ENCODE measurements around the gene HPSE2.

DNA sequence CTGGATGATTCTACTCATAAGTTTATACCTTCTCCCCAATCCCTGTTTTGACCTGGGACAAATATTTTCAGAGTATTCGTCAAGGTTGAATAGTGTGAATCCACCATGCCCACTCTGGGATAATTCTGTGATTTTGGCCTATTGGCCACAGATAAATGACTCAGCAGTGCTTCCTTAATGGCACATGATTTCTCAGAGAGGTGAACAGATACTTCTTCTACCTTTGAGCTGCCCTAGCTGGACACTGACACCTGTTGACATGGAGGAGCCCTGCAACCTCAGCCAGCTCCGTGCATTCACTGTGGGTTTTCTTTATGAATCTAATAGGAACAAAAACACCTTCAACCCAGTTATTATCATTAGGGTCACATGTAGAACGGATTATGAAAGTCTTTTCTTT is 748.0 kb downstream of the HPSE2 start:
- TF ChIP-seq CTCF (IDR thresholded peaks at IDR 0.05) = no peak
- TF ChIP-seq POLR2A (IDR thresholded peaks at IDR 0.05) = no peak
